BE2C (cell line): Measurements from ENCODE around the gene ADGRG7.

Experiments used
- DNase-seq: peaks from one replicate; pipeline ENCODE4 v3.0.0-alpha.2; 2020
- H3K27me3 ChIP-seq: fragments of 250-450 bp; sonication (Bioruptor Pico); 2 replicates; pipeline ENCODE4 v1.5.1; 2020; ENCODE audit warnings: mild to moderate bottlenecking
- H3K36me3 ChIP-seq: fragments of 250-450 bp; sonication (Bioruptor Pico); 2 replicates; pipeline ENCODE4 v1.5.1; 2020; ENCODE audit warnings: mild to moderate bottlenecking
- H3K4me1 ChIP-seq: fragments of 250-450 bp; sonication (Bioruptor Pico); 2 replicates; pipeline ENCODE4 v1.5.1; 2020
- H3K4me3 ChIP-seq: 2 replicates; pipeline ENCODE4 v1.5.1; 2011; ENCODE audit warnings: low read depth, low read length
- H3K9me3 ChIP-seq: fragments of 250-450 bp; sonication (Bioruptor Pico); 2 replicates; pipeline ENCODE4 v1.5.1; 2020
- TF ChIP-seq, protein P1 (sequence below): IDR thresholded peaks from 2 replicates; pipeline ENCODE4 v1.5.1; 2012; ENCODE audit warnings: mild to moderate bottlenecking, low read depth, low read length

ADGRG7 gene

DNA sequence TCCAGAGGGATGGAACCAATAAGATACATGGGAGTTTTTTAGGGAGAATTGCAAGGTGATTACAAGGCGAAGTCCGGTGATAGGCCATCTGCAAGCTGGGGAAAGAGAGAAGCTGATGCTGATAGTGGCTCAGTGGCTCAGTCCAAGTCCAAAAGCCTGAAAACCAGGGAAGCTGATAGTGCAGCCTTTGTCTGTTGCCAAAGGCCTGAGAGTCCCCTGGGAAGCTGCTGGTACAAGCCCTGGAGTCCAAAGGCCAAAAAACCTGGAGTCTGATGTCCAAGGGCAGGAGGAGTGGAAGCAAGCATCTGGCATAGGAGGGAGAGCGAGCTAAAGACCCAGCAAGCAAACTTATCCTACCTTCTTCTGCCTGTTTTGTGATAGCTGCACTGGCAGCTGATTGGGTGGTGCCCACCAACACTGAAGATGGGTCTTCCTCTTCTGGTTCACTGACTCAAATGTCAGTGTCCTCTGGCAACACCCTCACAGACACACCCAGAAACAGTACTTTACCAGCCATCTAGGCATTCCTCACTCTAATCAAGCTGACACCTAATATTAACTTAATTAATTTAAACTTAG, 116.6 kb downstream of the ADGRG7 start:
- TF ChIP-seq, protein P1, sequence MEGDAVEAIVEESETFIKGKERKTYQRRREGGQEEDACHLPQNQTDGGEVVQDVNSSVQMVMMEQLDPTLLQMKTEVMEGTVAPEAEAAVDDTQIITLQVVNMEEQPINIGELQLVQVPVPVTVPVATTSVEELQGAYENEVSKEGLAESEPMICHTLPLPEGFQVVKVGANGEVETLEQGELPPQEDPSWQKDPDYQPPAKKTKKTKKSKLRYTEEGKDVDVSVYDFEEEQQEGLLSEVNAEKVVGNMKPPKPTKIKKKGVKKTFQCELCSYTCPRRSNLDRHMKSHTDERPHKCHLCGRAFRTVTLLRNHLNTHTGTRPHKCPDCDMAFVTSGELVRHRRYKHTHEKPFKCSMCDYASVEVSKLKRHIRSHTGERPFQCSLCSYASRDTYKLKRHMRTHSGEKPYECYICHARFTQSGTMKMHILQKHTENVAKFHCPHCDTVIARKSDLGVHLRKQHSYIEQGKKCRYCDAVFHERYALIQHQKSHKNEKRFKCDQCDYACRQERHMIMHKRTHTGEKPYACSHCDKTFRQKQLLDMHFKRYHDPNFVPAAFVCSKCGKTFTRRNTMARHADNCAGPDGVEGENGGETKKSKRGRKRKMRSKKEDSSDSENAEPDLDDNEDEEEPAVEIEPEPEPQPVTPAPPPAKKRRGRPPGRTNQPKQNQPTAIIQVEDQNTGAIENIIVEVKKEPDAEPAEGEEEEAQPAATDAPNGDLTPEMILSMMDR: no peak
- H3K4me1 ChIP-seq: no peaks in the 10 kb centered on the region
- no peak overlapping the region for H3K4me3 ChIP-seq
- H3K9me3 ChIP-seq: no peaks in the 10 kb centered on the region; the same call in 1 of the 2 replicates
- no peaks in the 10 kb centered on the region for H3K27me3 ChIP-seq
- H3K36me3 ChIP-seq: peaks cover 59% of the 10 kb centered on the region
- no peak for DNase-seq

DNA sequence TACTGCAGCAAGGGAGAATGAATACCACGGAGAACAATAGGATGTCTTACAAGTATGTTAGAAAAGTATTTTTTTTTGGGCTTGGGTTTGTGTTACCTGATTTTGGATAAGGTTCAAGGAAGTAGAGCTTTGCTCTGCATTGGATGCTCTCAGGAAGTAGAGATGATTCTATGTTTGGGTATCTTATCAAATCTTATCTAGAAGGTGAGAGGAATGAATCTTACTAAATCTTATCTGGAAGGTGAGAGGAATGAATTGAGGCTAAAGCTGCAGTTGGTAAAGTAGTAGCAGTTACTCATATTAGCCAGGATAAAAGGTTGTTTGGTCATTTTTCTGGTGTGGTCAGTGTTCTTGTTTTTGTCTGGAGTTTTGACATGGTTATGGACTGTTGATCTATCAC, 117.3 kb downstream of the ADGRG7 start:
- TF ChIP-seq, protein P1: no peak
- Histone ChIP-seq H3K9me3 (no peaks in the 10 kb centered on the region; the same call in 1 of the 2 replicates), H3K4me3 (no peak overlapping the region), H3K36me3 (peaks cover 52% of the 10 kb centered on the region), H3K4me1 (no peaks in the 10 kb centered on the region), H3K27me3 (no peaks in the 10 kb centered on the region)
- DNase-seq: no peak

DNA sequence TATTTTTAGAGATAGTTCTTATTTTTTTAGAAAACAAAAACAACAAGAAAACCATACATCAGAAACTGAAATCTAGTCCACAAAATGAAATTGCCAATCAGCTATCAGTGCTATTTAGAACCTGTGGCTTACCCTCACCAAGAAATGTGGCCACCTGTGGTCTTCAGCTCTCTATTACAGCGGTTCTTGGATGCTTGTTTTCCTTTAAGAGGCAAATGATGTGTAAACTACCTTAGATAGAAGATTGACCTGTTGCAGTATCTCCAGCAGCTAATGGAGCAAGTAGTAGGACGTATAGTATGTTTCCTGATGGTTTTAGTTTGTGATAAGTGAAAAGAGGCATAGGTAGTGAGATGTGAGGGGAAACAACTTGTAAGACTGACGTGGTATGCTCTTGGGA, 121.1 kb downstream of the ADGRG7 start:
- H3K4me1 ChIP-seq: no peaks in the 10 kb centered on the region
- H3K9me3 ChIP-seq: no peaks in the 10 kb centered on the region
- H3K4me3 ChIP-seq: no peak overlapping the region

DNA sequence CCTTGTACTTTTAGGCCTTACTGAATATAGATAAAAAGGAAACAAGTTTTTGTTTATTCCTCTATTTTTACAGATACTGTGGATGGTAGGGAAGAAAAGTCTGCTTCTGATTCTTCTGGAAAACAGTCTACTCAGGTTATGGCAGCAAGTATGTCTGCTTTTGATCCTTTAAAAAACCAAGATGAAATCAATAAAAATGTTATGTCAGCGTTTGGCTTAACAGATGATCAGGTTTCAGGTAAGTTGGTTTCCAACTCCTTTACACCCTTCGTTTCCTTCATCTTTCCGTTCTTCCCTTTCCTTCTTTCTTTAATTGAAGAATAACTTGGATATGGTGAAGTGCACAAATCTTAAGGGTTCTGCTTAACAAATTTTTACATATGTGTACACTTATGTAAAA, 123.0 kb downstream of the ADGRG7 start:
- Histone ChIP-seq H3K9me3 (no peaks in the 10 kb centered on the region), H3K36me3 (peaks cover 50% of the 10 kb centered on the region), H3K4me1 (no peaks in the 10 kb centered on the region), H3K4me3 (no peak overlapping the region), H3K27me3 (no peaks in the 10 kb centered on the region)
- DNase-seq: no peak
- TF ChIP-seq, protein P1: no peak

More for the DNA sequence above, 121.1 kb downstream of the ADGRG7 start:
- TF ChIP-seq, protein P1: no peak
- peaks cover 47% of the 10 kb centered on the region for H3K36me3 ChIP-seq
- H3K27me3 ChIP-seq: no peaks in the 10 kb centered on the region
- DNase-seq: no peak

DNA sequence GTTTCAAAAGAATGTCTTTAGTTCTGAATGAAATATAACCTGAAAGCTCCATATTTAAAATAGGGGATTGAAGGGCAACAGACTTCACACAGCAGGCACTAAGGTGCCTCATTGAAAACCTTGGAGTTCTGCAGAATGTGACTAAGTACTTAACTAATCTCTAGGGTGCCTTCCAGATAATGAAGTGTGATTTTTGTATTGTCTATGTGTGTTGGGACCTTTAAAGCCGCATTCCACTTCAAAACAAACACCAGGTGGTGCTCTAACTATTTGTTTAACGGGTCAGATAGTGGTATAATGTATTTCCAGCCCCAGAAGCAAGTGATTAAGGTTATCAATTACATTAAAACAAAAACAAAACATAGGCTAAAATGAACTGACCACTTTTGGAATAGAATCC, 127.9 kb downstream of the ADGRG7 start:
- H3K9me3 ChIP-seq: no peaks in the 10 kb centered on the region
- peaks cover 69% of the 10 kb centered on the region for H3K36me3 ChIP-seq
- H3K4me3 ChIP-seq: no peak overlapping the region
- no peaks in the 10 kb centered on the region for H3K4me1 ChIP-seq
- no peak for DNase-seq
- H3K27me3 ChIP-seq: no peaks in the 10 kb centered on the region
- TF ChIP-seq, protein P1: peak; percentile 59

DNA sequence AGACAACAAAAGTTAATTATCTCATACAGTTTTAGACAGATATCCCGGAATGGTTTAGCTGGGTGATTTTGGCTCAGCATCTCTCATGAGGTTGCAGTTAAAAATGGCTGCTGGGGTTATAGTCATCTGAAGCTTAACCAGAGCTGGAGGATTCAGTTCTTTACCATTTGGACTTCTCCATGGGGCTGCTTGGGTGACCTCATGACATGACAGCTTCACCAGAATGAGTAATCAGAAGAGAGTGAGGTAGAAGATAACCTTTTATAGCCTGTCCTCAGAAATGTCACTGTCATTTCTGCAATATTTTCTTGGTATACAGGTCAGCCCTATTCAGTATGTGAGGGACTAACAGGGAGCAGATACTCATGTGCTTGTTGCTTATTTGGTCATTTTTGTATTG, 130.8 kb downstream of the ADGRG7 start:
- no peaks in the 10 kb centered on the region for H3K9me3 ChIP-seq
- no peak overlapping the region for H3K4me3 ChIP-seq
- no peaks in the 10 kb centered on the region for H3K4me1 ChIP-seq
- DNase-seq: no peak
- TF ChIP-seq, protein P1: no peak
- no peaks in the 10 kb centered on the region for H3K27me3 ChIP-seq
- H3K36me3 ChIP-seq: peaks cover 66% of the 10 kb centered on the region
